Epithelial cell of proximal tubule (primary cell): ENCODE results near the gene POTEJ. TPM values are rescaled to one million over a fixed set of nuclear protein-coding genes. Genes with fewer than 3 reads are reported as not detected.
"Not testable (repeated sequence)": the region's sequence is repeated elsewhere in the genome, so short reads cannot be mapped to it uniquely, and the experiment has no call there.

Experiments
- DNase-seq: peaks from one replicate; pipeline ENCODE4 v3.0.0-alpha.2; 2011; ENCODE audit warnings: low read depth
- H3K4me3 ChIP-seq: 2 replicates; pipeline ENCODE4 v1.5.1; 2011; ENCODE audit warnings: low read depth, mild to moderate bottlenecking, low read length
- total RNA-seq: library from RNA; depleted of rRNA; stranded (reverse); fragments of >200 nt; gene quantifications from 2 replicates; pipeline ENCODE4 v1.2.3, GENCODE V29; 2015

Gene POTEJ
- total RNA-seq: not detected in 2 replicates

DNA sequence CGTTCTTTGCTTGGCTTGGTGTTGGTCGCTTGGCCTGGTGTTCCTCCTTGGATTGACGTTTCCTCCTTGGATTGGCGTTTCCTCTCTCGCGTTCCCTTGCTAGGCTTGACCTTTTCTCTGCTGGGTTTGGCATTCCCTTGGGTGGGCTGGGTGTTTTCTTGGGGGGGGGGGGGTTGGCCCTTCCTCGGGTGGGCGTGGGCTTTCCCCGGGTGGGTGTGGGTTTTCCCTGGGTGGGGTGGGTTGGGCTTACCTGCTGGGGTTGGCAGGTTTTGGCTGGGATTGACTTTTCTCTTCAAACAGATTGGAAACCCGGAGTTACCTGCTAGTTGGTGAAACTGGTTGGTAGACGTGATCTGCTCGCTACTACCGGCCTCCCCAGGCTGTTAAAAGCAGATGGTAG is at the start of gene POTEJ:
POTEJ (plus strand) TSS at position 301 of the 400 bp plus-strand sequence; CDS start at position 394, 93 bp downstream.
- H3K4me3 ChIP-seq, DNase-seq: not testable (repeated sequence)

DNA sequence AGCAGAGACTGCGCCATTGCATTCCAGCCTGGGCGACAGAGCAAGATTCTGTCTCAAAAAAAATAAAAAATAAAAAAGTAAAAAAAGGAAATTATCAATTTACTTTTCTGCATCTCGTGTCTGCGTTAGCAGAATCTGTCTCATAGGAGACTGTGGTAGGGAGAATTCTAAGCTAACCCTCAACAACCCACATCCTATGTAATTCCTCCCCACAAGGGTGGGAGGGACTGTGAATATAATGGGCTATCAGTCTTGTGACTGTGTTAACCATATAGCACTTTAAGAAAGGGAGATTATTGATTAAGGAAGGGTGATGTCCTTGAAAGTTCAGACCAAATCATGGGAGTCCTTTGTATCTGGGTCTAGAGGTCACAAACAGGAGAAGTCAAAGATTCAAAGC is 45.1 kb upstream of the POTEJ start:
- DNase-seq, H3K4me3 ChIP-seq: not testable (repeated sequence)

DNA sequence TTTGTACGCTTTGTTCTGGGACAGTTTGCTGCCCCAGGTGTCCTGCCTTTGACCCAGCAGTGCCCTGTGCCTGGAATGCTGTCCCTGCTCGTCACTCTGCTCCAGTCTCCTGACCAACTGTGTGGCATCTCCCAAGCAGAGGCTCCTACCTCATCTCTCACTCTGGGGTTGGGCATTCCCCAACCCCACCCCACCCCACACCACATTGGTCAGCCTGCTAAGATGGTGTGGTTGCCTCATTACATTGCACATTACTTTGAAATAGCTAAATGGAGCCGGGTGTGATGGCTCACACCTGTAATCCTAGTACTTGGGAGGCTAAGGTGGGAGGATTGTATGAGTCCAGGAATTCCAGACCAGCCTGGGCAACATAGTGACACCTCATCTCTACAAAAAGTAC is 39.3 kb upstream of the POTEJ start:
- DNase-seq, H3K4me3 ChIP-seq: not testable (repeated sequence)

- not testable (repeated sequence) for H3K4me3 ChIP-seq, DNase-seq
Observed at GRCh38 chr2:130574230-130574629, 37.0 kb upstream of the POTEJ start.

DNA sequence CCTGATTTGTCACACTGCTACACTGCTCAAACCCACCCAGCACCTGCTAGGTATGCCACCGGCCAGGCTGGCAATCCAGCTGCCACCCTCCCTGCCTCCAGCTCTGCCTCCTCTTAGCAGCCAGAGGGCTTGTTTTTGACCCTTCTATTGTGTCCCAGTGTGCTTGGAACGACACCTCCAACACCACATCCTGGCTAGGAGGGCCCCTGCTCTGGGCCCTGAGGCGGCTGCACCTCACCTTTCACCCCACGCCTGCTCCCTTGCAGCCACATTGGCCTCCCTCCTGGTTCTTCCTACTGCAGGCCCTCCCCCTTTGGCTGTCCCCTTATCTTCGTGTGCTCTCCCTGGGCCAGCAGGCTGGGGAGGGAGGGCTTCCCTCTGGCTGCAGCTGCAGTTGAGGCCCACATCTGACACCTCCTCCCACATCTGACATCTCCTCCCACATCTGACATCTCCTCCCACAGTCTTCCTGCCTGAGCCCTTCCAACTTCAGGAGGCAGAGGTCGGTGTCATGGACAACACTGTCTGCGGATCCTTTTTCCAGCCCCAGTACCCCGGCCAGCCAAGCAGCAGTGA is 34.9 kb upstream of the POTEJ start:
- not testable (repeated sequence) for DNase-seq

DNA sequence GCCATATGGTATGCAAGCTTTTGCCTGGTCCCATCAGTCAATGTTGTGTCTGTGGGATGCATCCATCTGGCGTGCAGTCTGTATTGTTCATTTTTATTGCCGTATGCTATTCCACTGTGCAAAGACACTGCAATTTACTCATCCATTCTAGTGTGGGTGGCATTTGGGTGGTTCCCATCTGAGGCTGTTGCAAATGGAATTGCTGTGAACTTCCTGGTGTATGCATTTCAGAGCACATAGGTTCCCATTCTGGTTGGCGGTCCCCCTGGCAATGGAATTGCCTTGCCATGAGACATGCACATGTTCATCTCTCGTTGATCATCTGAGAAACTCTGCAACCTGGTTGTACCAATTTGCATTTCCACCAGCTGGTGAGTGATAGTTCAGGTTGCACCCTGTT is 33.7 kb upstream of the POTEJ start:
- DNase-seq: not testable (repeated sequence)

More for the DNA sequence above, 34.9 kb upstream of the POTEJ start:
- not testable (repeated sequence) for H3K4me3 ChIP-seq

GRCh38 chr2:130579121-130579520 is 32.1 kb upstream of the POTEJ start:
- DNase-seq, H3K4me3 ChIP-seq: not testable (repeated sequence)

More for the DNA sequence above, 33.7 kb upstream of the POTEJ start:
- H3K4me3 ChIP-seq: not testable (repeated sequence)

GRCh38 chr2:130581491-130581890 is 29.7 kb upstream of the POTEJ start:
- H3K4me3 ChIP-seq, DNase-seq: not testable (repeated sequence)

- H3K4me3 ChIP-seq, DNase-seq: not testable (repeated sequence)
Observed at GRCh38 chr2:130582970-130583369, 28.3 kb upstream of the POTEJ start.

GRCh38 chr2:130583582-130583981 is 27.7 kb upstream of the POTEJ start:
- DNase-seq, H3K4me3 ChIP-seq: not testable (repeated sequence)

DNA sequence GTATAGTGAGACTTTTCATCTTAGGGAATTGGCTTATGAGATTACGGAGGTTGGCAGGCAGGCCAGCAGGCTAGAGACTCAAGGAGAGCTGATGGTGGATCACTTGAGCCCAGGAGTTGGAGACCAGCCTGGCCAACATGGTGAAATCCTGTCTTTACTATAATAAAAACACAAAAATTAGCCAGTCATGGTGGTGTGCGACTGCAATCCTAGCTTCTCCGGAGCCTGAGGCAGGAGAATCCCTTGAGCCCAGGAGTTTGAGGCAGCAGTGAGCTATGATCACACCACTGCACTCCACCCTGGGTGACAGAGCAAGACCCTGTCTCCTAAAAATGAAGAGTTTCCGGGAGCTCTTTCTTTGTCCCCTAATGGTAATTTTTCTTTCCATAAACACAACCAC is 26.5 kb upstream of the POTEJ start:
- not testable (repeated sequence) for DNase-seq, H3K4me3 ChIP-seq

GRCh38 chr2:130588688-130589458 is 22.4 kb upstream of the POTEJ start:
- not testable (repeated sequence) for DNase-seq, H3K4me3 ChIP-seq

- DNase-seq: not testable (repeated sequence)
Observed at GRCh38 chr2:130590170-130590841, 20.9 kb upstream of the POTEJ start.

DNA sequence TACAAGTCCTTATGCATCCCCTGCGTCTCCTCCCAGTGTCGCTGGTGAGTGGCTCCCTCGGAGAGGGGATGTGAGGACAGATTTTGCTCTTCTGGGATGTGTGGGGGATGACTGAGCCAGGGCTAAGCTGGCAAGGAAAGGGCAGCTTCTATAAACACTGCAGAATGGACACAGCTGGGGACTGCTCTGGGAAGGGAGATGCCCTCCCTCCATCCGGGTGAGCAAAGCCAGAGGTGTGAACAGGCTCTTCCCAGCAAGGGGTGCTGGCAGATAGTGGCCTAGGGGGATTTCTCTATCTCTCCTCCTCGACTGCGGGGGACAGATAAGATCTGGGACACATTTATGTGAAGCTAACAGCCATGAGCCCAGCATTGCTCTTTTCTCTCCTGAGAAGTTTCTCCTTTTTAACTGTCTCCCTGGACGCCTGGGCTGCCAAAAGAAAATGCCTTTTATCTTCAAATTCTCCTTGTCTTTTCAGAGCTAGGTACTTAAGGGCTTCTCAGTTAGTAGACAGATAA is 20.3 kb upstream of the POTEJ start:
- DNase-seq, H3K4me3 ChIP-seq: not testable (repeated sequence)

More at GRCh38 chr2:130590170-130590841, 20.9 kb upstream of the POTEJ start:
- not testable (repeated sequence) for H3K4me3 ChIP-seq

GRCh38 chr2:130592791-130593414 is 18.3 kb upstream of the POTEJ start:
- not testable (repeated sequence) for H3K4me3 ChIP-seq, DNase-seq

DNA sequence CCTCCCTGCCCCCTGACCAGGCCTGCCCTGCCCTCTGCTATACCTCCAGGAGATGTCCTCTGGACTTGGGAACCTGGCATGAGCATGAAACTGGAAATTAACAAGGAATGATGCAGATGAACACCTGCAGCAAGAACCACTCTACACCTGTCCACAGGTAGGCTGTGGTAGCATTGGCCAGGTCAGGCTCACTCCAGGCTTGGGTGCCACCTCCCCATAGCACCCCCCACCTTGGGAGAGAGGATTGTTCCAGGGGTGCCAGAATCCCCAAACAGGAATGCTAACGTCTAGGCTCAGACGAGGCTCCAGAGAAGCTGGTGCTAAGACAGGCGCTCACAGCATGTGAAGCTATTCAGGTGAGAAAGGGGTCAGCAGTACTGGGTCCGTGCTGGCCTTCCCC is 17.2 kb upstream of the POTEJ start:
- H3K4me3 ChIP-seq, DNase-seq: not testable (repeated sequence)

- DNase-seq, H3K4me3 ChIP-seq: not testable (repeated sequence)
Observed at GRCh38 chr2:130596757-130597156, 14.5 kb upstream of the POTEJ start.

GRCh38 chr2:130597994-130598393 is 13.2 kb upstream of the POTEJ start:
- not testable (repeated sequence) for H3K4me3 ChIP-seq, DNase-seq

- H3K4me3 ChIP-seq, DNase-seq: not testable (repeated sequence)
Observed at GRCh38 chr2:130598463-130598862, 12.8 kb upstream of the POTEJ start.
